ENCODE measurements around the gene MOGAT1.

Gene MOGAT1

GRCh38 chr2:222753251-222753824 is 81.9 kb downstream of the MOGAT1 start (continued):
- TF ChIP-seq ZNF398 (tag by site-specific recombination; IDR thresholded peaks at IDR 0.05) (no peak), ZNF274 (IDR thresholded peaks at IDR 0.05; ENCODE audit: low read length) (no peak), ZNF274 (tag by site-specific recombination; IDR thresholded peaks at IDR 0.05; ENCODE audit: borderline replicate concordance) (no peak), GLIS2 (tag by site-specific recombination; IDR thresholded peaks at IDR 0.05) (no peak), FEZF1 (tag by site-specific recombination; IDR thresholded peaks at IDR 0.05) (peak; percentile 95), ZNF514 (tag by site-specific recombination; IDR thresholded peaks at IDR 0.05) (no peak), SP3 (tag by site-specific recombination; IDR thresholded peaks at IDR 0.05) (no peak), ZFP41 (tag by site-specific recombination; IDR thresholded peaks at IDR 0.05; ENCODE audit: borderline replicate concordance) (no peak), ZNF280C (tag by site-specific recombination; IDR thresholded peaks at IDR 0.05) (no peak), ZNF792 (tag by site-specific recombination; IDR thresholded peaks at IDR 0.05) (no peak), ZNF416 (tag by site-specific recombination; IDR thresholded peaks at IDR 0.05) (no peak), ZBTB44 (tag by site-specific recombination; IDR thresholded peaks at IDR 0.05) (no peak), ZNF292 (tag by site-specific recombination; IDR thresholded peaks at IDR 0.05; ENCODE audit: borderline replicate concordance, low read depth) (no peak), ZNF473 (tag by site-specific recombination; IDR thresholded peaks at IDR 0.05) (no peak), SP2 (tag by site-specific recombination; IDR thresholded peaks at IDR 0.05) (no peak), TSHZ1 (tag by site-specific recombination; IDR thresholded peaks at IDR 0.05; ENCODE audit: borderline replicate concordance) (0 out of 2 replicates have a peak, but pooled peaks have one; percentile 31), ZNF623 (tag by site-specific recombination; IDR thresholded peaks at IDR 0.05) (no peak), HIC1 (tag by site-specific recombination; IDR thresholded peaks at IDR 0.05) (no peak), ZNF776 (tag by site-specific recombination; IDR thresholded peaks at IDR 0.05; ENCODE audit: borderline replicate concordance) (no peak), ZNF394 (tag by site-specific recombination; IDR thresholded peaks at IDR 0.05; ENCODE audit: borderline replicate concordance) (0 out of 2 replicates have a peak, but pooled peaks have one; percentile 35), ZNF501 (tag by site-specific recombination; IDR thresholded peaks at IDR 0.05) (no peak), ZNF24 (tag by site-specific recombination; IDR thresholded peaks at IDR 0.05) (0 out of 2 replicates have a peak, but pooled peaks have one; percentile 36), OSR2 (tag by site-specific recombination; IDR thresholded peaks at IDR 0.05) (peak; percentile 86), ZNF768 (tag by site-specific recombination; IDR thresholded peaks at IDR 0.05) (no peak), ZNF157 (tag by site-specific recombination; IDR thresholded peaks at IDR 0.05) (no peak), ZFP69B (tag by site-specific recombination; IDR thresholded peaks at IDR 0.05) (no peak), YY1 (tag by site-specific recombination; IDR thresholded peaks at IDR 0.05) (no peak), ZNF610 (tag by site-specific recombination; IDR thresholded peaks at IDR 0.05; ENCODE audit: borderline replicate concordance) (no peak), ZNF76 (tag by site-specific recombination; IDR thresholded peaks at IDR 0.05; ENCODE audit: borderline replicate concordance, low read depth) (no peak)

All from HEK293 (cell line).